ENCODE results near the gene NPW. TPM values are rescaled to one million over a fixed set of nuclear protein-coding genes. Genes with fewer than 3 reads are reported as not detected.

Gene NPW
- total and polyA plus RNA-seq, 9 of the 15 experiments (the other 6 are each of a cell fraction or from before 2014, with no cell fraction given) = 0.14 to 4.0 (median 2.6) TPM; not detected in 4

DNA sequence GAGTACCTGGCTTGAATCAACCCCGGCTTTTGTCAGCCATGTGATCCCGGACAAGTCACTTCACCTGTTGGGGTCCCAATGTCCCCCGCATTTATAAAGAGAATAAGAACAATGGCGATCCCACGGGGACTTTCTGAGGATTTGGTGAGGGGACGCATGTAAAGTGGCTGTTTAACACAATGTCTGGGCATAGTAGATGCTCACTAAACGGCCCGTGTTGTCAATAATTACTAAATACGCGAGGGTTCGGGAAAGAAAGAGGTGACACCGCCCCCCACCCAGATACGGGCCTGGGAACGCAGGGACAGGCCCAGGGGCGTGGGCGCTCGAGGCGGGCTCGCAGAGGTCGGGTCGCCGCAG lies 28.0 kb upstream of the NPW start (continued):
- TF ChIP-seq TARDBP (IDR thresholded peaks at IDR 0.05) (no peak), ZNF431 (CRISPR knock-in tag; IDR thresholded peaks at IDR 0.05) (no peak), SAP30 (IDR thresholded peaks at IDR 0.05; ENCODE audit: borderline replicate concordance, insufficient read depth, low read depth, low read length, poor library complexity, severe bottlenecking) (no peak), CTCF (IDR thresholded peaks at IDR 0.05 in 2 of 3, conservative IDR thresholded peaks at IDR 0.05 in 1 of 3; ENCODE audit: insufficient read depth in 2 of 3, low read depth in 1 of 3, low read length in 3 of 3) (no peak), POLR2G (IDR thresholded peaks at IDR 0.05; ENCODE audit: low read depth, low read length) (no peak), EZH2 (IDR thresholded peaks at IDR 0.05; ENCODE audit: borderline replicate concordance, low read depth, low read length) (no peak), JUND (IDR thresholded peaks at IDR 0.05; ENCODE audit: borderline replicate concordance, low read depth, low read length) (no peak), JUND (tag; IDR thresholded peaks at IDR 0.05; ENCODE audit: borderline replicate concordance, low read depth, low read length) (no peak), ZNF277 (CRISPR knock-in tag; IDR thresholded peaks at IDR 0.05; ENCODE audit: borderline replicate concordance) (0 out of 2 replicates have a peak, but pooled peaks have one; percentile 23), ZNF354B (CRISPR knock-in tag; IDR thresholded peaks at IDR 0.05) (no peak), MAFK (IDR thresholded peaks at IDR 0.05; ENCODE audit: low read length) (no peak), MTA3 (IDR thresholded peaks at IDR 0.05; ENCODE audit: borderline replicate concordance) (peak; percentile 72; the same call in 1 of the 2 replicates), CTBP1 (IDR thresholded peaks at IDR 0.05; ENCODE audit: borderline replicate concordance) (no peak)
- TF ChIP-seq, protein P1, sequence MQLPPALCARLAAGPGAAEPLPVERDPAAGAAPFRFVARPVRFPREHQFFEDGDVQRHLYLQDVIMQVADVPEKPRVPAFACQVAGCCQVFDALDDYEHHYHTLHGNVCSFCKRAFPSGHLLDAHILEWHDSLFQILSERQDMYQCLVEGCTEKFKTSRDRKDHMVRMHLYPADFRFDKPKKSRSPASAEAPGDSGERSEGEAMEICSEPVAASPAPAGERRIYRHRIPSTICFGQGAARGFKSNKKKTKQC (CRISPR knock-in tag; IDR thresholded peaks at IDR 0.05) = no peak
- TF ChIP-seq, protein P2, sequence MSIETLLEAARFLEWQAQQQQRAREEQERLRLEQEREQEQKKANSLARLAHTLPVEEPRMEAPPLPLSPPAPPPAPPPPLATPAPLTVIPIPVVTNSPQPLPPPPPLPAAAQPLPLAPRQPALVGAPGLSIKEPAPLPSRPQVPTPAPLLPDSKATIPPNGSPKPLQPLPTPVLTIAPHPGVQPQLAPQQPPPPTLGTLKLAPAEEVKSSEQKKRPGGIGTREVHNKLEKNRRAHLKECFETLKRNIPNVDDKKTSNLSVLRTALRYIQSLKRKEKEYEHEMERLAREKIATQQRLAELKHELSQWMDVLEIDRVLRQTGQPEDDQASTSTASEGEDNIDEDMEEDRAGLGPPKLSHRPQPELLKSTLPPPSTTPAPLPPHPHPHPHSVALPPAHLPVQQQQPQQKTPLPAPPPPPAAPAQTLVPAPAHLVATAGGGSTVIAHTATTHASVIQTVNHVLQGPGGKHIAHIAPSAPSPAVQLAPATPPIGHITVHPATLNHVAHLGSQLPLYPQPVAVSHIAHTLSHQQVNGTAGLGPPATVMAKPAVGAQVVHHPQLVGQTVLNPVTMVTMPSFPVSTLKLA (conservative IDR thresholded peaks at IDR 0.05) = no peak

All from K562 (cell line).